H9 (cell line): ENCODE results near the gene DISP3. TPM values are rescaled to one million over a fixed set of nuclear protein-coding genes. Genes with fewer than 3 reads are reported as not detected.

ENCODE experiments used
- DNase-seq: peaks from one replicate; pipeline ENCODE4 v3.0.0-alpha.2; 2017
- H2AFZ ChIP-seq: one replicate; pipeline ENCODE4 v1.6.1; 2013; ENCODE audit warnings: mild to moderate bottlenecking, low read length, control low read depth, moderate library complexity
- H2AK5ac ChIP-seq: 2 replicates; pipeline ENCODE4 v1.6.1; 2013; ENCODE audit warnings: low read length, control low read depth, mixed read lengths; ENCODE audit not compliant: insufficient read length
- H2BK120ac ChIP-seq: one replicate; pipeline ENCODE4 v1.6.1; 2013; ENCODE audit warnings: low read depth, mild to moderate bottlenecking, low read length, control low read depth, inconsistent platforms; ENCODE audit not compliant: poor library complexity, severe bottlenecking
- H2BK12ac ChIP-seq: 2 replicates; pipeline ENCODE4 v1.6.1; 2013; ENCODE audit warnings: low read length, control low read depth, mixed read lengths, low read depth; ENCODE audit not compliant: insufficient read length
- H2BK15ac ChIP-seq: 2 replicates; pipeline ENCODE4 v1.6.1; 2013; ENCODE audit warnings: low read depth, low read length, control low read depth
- H2BK20ac ChIP-seq: one replicate; pipeline ENCODE4 v1.6.1; 2013; ENCODE audit warnings: low read depth, mild to moderate bottlenecking, low read length, control low read depth, inconsistent platforms; ENCODE audit not compliant: poor library complexity, severe bottlenecking
- H2BK5ac ChIP-seq: 2 replicates; pipeline ENCODE4 v1.6.1; 2013; ENCODE audit warnings: low read length, control low read depth, mixed read lengths; ENCODE audit not compliant: insufficient read length
- H3K14ac ChIP-seq: 2 replicates; pipeline ENCODE4 v1.6.1; 2013; ENCODE audit warnings: low read length, control low read depth; ENCODE audit not compliant: insufficient read depth
- H3K18ac ChIP-seq: 2 replicates; pipeline ENCODE4 v1.6.1; 2013; ENCODE audit warnings: low read depth, mild to moderate bottlenecking, mixed read lengths, low read length, control low read depth; ENCODE audit not compliant: insufficient read length
- H3K23ac ChIP-seq: 2 replicates; pipeline ENCODE4 v1.6.1; 2013; ENCODE audit warnings: low read length, control low read depth, mixed read lengths, low read depth; ENCODE audit not compliant: insufficient read length
- H3K23me2 ChIP-seq: 2 replicates; pipeline ENCODE4 v1.6.1; 2013; ENCODE audit warnings: low read depth, mild to moderate bottlenecking, mixed read lengths, low read length, control low read depth; ENCODE audit not compliant: insufficient read length, poor library complexity, severe bottlenecking
- H3K27ac ChIP-seq: 2 replicates; pipeline ENCODE4 v1.5.1; 2013; ENCODE audit warnings: low read length, control low read depth, mixed read lengths, low read depth; ENCODE audit not compliant: insufficient read length
- H3K27me3 ChIP-seq: 2 replicates; pipeline ENCODE4 v1.6.1; 2013; ENCODE audit warnings: low read length, control low read depth, inconsistent platforms; ENCODE audit not compliant: insufficient read depth
- H3K4ac ChIP-seq: 2 replicates; pipeline ENCODE4 v1.6.1; 2013; ENCODE audit warnings: low read depth, mild to moderate bottlenecking, control low read depth, inconsistent platforms, low read length, moderate library complexity
- H3K4me1 ChIP-seq: 2 replicates; pipeline ENCODE4 v1.6.1; 2013; ENCODE audit warnings: low read length, control low read depth, inconsistent platforms; ENCODE audit not compliant: insufficient read depth
- H3K4me2 ChIP-seq: 2 replicates; pipeline ENCODE4 v1.6.1; 2013; ENCODE audit warnings: low read length, control low read depth, mixed read lengths; ENCODE audit not compliant: insufficient read length, insufficient read depth
- H3K56ac ChIP-seq: 2 replicates; pipeline ENCODE4 v1.6.1; 2013; ENCODE audit warnings: low read depth, mild to moderate bottlenecking, mixed read lengths, low read length, control low read depth; ENCODE audit not compliant: insufficient read length
- H3K79me1 ChIP-seq: 2 replicates; pipeline ENCODE4 v1.6.1; 2013; ENCODE audit warnings: low read depth, mild to moderate bottlenecking, moderate library complexity, low read length, control low read depth, inconsistent platforms; ENCODE audit not compliant: insufficient read depth, poor library complexity, severe bottlenecking
- H3K79me2 ChIP-seq: 2 replicates; pipeline ENCODE4 v1.6.1; 2013; ENCODE audit warnings: low read length, control low read depth, inconsistent platforms; ENCODE audit not compliant: insufficient read depth
- H3K9ac ChIP-seq: 2 replicates; pipeline ENCODE4 v1.6.1; 2013; ENCODE audit warnings: low read length, control low read depth, mixed read lengths; ENCODE audit not compliant: insufficient read length; ENCODE audit errors: extremely low read depth
- H3K9me3 ChIP-seq: one replicate; pipeline ENCODE4 v1.6.1; 2013; ENCODE audit warnings: low read depth, low read length, inconsistent platforms; ENCODE audit not compliant: control insufficient read depth
- H3T11ph ChIP-seq: one replicate; pipeline ENCODE4 v1.6.1; 2013; ENCODE audit warnings: mild to moderate bottlenecking, low read length, control low read depth, inconsistent platforms
- H4K20me1 ChIP-seq: one replicate; pipeline ENCODE4 v1.6.1; 2013; ENCODE audit not compliant: control insufficient read depth, insufficient read length, insufficient read depth
- H4K5ac ChIP-seq: 2 replicates; pipeline ENCODE4 v1.6.1; 2013; ENCODE audit warnings: low read depth, mild to moderate bottlenecking, mixed read lengths, low read length, control low read depth; ENCODE audit not compliant: insufficient read length
- H4K8ac ChIP-seq: replicated peaks from 2 replicates; pipeline ENCODE4 v1.6.1; 2013; ENCODE audit warnings: low read length, control low read depth, mixed read lengths, low read depth; ENCODE audit not compliant: insufficient read length
- H4K91ac ChIP-seq: 2 replicates; pipeline ENCODE4 v1.6.1; 2013; ENCODE audit warnings: low read depth, mild to moderate bottlenecking, moderate library complexity, mixed read lengths, low read length, control low read depth; ENCODE audit not compliant: insufficient read length
- H3K27ac Mint-ChIP-seq, 3 experiments: 2 replicates in 2 of 3; 3 replicates in 1 of 3; pipeline ENCODE4 v1.8.0; 2020 to 2021; ENCODE audit warnings: mixed read lengths in 3 of 3, mild to moderate bottlenecking in 1 of 3, moderate library complexity in 1 of 3
- H3K27me3 Mint-ChIP-seq: 2 replicates; pipeline ENCODE4 v1.8.0; 2021; ENCODE audit warnings: low read depth, mild to moderate bottlenecking, moderate library complexity, mixed read lengths
- H3K36me3 Mint-ChIP-seq, 3 experiments: 2 replicates in 2 of 3; 3 replicates in 1 of 3; pipeline ENCODE4 v1.8.0; 2020 to 2021; ENCODE audit warnings: low read depth in 3 of 3, mixed read lengths in 3 of 3; ENCODE audit not compliant: insufficient read depth in 1 of 3
- H3K4me1 Mint-ChIP-seq, 2 experiments: 2 replicates each; pipeline ENCODE4 v1.8.0; 2020; ENCODE audit warnings: mixed read lengths in 2 of 2
- H3K4me3 Mint-ChIP-seq, 2 experiments: 2 replicates in 1 of 2; 3 replicates in 1 of 2; pipeline ENCODE4 v1.8.0; 2020 to 2021; ENCODE audit warnings: mild to moderate bottlenecking in 2 of 2, mixed read lengths in 2 of 2, moderate library complexity in 1 of 2
- H3K9me3 Mint-ChIP-seq, 2 experiments: 2 replicates in 1 of 2; 3 replicates in 1 of 2; pipeline ENCODE4 v1.8.0; 2020; ENCODE audit warnings: mild to moderate bottlenecking in 2 of 2, mixed read lengths in 2 of 2, moderate library complexity in 1 of 2
- CTCF ChIP-seq: fragments of 200-600 bp; sonication (generic); conservative IDR thresholded peaks from 3 replicates; pipeline ENCODE4 v1.8.0; 2021; ENCODE audit warnings: antibody characterized with exemption, mild to moderate bottlenecking
- WGBS: extraction: QIAGEN DNeasy Blood & Tissue Kit; methylation state at CpG from one replicate; pipeline ENCODE4 v1.1.7; 2013; ENCODE audit warnings: missing lambda C conversion rate, low lambda C conversion rate, mixed read lengths; ENCODE audit not compliant: insufficient read length; ENCODE audit errors: extremely low coverage; 5-methylcytosine and 5-hydroxymethylcytosine counted together
- total RNA-seq: library from RNA; stranded (reverse); gene quantifications from 2 replicates; pipeline ENCODE4 v1.2.1, GENCODE V29; 2021

Gene DISP3
- total RNA-seq, 1 experiment from 2014 or later: 3.5 TPM

- Mint-ChIP-seq H3K36me3 (no peaks in the 10 kb centered on the region; a peak in 2 of 7 replicates), H3K27me3 (peaks cover 34% of the 10 kb centered on the region), H3K9me3 (peaks cover 0 to 3% of the 10 kb centered on the region in 2 experiments; a peak in 3 of 5 replicates), H3K4me3 (no peak overlapping the region; a peak in 1 of 5 replicates), H3K27ac (no peak overlapping the region; a peak in 1 of 7 replicates), H3K4me1 (peaks cover 39 to 60% of the 10 kb centered on the region in 2 experiments)
- no peak for TF ChIP-seq CTCF
- H2AFZ ChIP-seq: no peak overlapping the region
- H4K20me1 ChIP-seq: no peaks in the 10 kb centered on the region
- H3T11ph ChIP-seq: no peak overlapping the region
- no peaks in the 10 kb centered on the region for H3K79me2 ChIP-seq
- H3K18ac ChIP-seq: no peak overlapping the region
- no peak overlapping the region for H2AK5ac ChIP-seq
- peaks cover 3% of the 10 kb centered on the region; the same call in 1 of the 2 replicates for H3K4me1 ChIP-seq
- H3K27me3 ChIP-seq: no peaks in the 10 kb centered on the region
- no peak overlapping the region for H4K8ac ChIP-seq
- H2BK120ac ChIP-seq: no peak overlapping the region
- H2BK20ac ChIP-seq: no peak overlapping the region
- H3K27ac ChIP-seq: no peak overlapping the region
- H2BK5ac ChIP-seq: no peak overlapping the region
- no peak overlapping the region for H4K5ac ChIP-seq
- no peak overlapping the region for H4K91ac ChIP-seq
- H3K23ac ChIP-seq: no peak overlapping the region
- no peak overlapping the region for H2BK15ac ChIP-seq
- H3K9me3 ChIP-seq: no peaks in the 10 kb centered on the region
- no peak overlapping the region for H3K56ac ChIP-seq
- WGBS: no CpG with 5 or more reads among the region's 7 CpGs
- no peak overlapping the region for H3K14ac ChIP-seq
- no peak overlapping the region for H3K4me2 ChIP-seq
- H3K9ac ChIP-seq: no peak overlapping the region
- H2BK12ac ChIP-seq: no peak overlapping the region
- H3K23me2 ChIP-seq: no peaks in the 10 kb centered on the region
- no peak for DNase-seq
- no peak overlapping the region for H3K4ac ChIP-seq
- no peaks in the 10 kb centered on the region for H3K79me1 ChIP-seq
Measured at GRCh38 chr1:11558871-11559590, 80.1 kb downstream of the DISP3 start.
